SK-N-SH (cell line): Measurements from ENCODE around the gene SEMA4F. TPM values are rescaled to one million over a fixed set of nuclear protein-coding genes. Genes with fewer than 3 reads are reported as not detected.

Experiments
- CTCF ChIA-PET: fragments of 300-600, 350-600 bp; formaldehyde crosslinking; extraction: SDS; loops from one replicate; lab custom pipeline; 2021; lab: Yijun Ruan, JAX
- POLR2A ChIA-PET: fragments of 350-600 bp; sonication (Branson Sonifier 250); formaldehyde crosslinking; extraction: SDS; loops from one replicate; lab custom pipeline; 2020; ENCODE audit warnings: antibody characterized with exemption, inconsistent platforms; lab: Yijun Ruan, JAX
- DNase-seq: peaks from one replicate; pipeline ENCODE4 v3.0.0; 2012
- H2AFZ ChIP-seq: fragments of 200-600 bp; sonication (generic); 2 replicates; pipeline ENCODE4 v1.8.1; 2016; ENCODE audit warnings: antibody characterized with exemption, mild to moderate bottlenecking, low read depth
- H3F3A ChIP-seq: fragments of 200-600 bp; sonication (generic); replicated peaks from 2 replicates; pipeline ENCODE3; 2016; ENCODE audit warnings: antibody characterized with exemption, mild to moderate bottlenecking; ENCODE audit not compliant: insufficient read depth
- H3K27ac ChIP-seq, 2 experiments: fragments of 200-500 bp in 1 of 2; fragments of 200-600 bp in 1 of 2; sonication (Bioruptor generic) in 1 of 2; sonication (generic), shearing (Covaris generic) in 1 of 2; 2 replicates each; pipeline versions ENCODE4 v1.5.1 to v1.6.1; 2014 to 2016; ENCODE audit warnings: low read depth in 2 of 2, inconsistent platforms in 1 of 2, low read length in 1 of 2, mild to moderate bottlenecking in 1 of 2, mixed read lengths in 1 of 2
- H3K27me3 ChIP-seq: fragments of 200-600 bp; sonication (generic), shearing (Covaris generic); 2 replicates; pipeline ENCODE4 v1.6.1; 2016; ENCODE audit warnings: mixed run types; ENCODE audit not compliant: insufficient read depth
- H3K36me3 ChIP-seq, 2 experiments: fragments of 200-500 bp in 1 of 2; fragments of 200-600 bp in 1 of 2; sonication (Bioruptor generic) in 1 of 2; sonication (generic) in 1 of 2; replicated peaks in 1 of 2; 2 replicates each; pipeline versions ENCODE3 to v1.5.1; 2014 to 2016; ENCODE audit warnings: low read length in 1 of 2, mild to moderate bottlenecking in 1 of 2; ENCODE audit not compliant: insufficient read depth in 2 of 2, control insufficient read depth in 1 of 2
- H3K4me1 ChIP-seq, 2 experiments: fragments of 200-500 bp in 1 of 2; fragments of 200-600 bp in 1 of 2; sonication (Bioruptor generic) in 1 of 2; sonication (generic), shearing (Covaris generic) in 1 of 2; 2 replicates each; pipeline versions ENCODE4 v1.5.1 to v1.6.1; 2014 to 2016; ENCODE audit warnings: low read depth in 1 of 2, low read length in 1 of 2, mixed run types in 1 of 2; ENCODE audit not compliant: insufficient read depth in 2 of 2, control insufficient read depth in 1 of 2
- H3K4me2 ChIP-seq: fragments of 200-600 bp; sonication (generic), shearing (Covaris generic); 2 replicates; pipeline ENCODE4 v1.6.1; 2017; ENCODE audit warnings: mixed run types
- H3K4me3 ChIP-seq, 2 experiments: fragments of 200-500 bp in 1 of 2; fragments of 200-600 bp in 1 of 2; sonication (Bioruptor generic) in 1 of 2; sonication (generic), shearing (Covaris generic) in 1 of 2; 2 replicates each; pipeline versions ENCODE4 v1.5.1 to v1.8.1; 2014 to 2016; ENCODE audit warnings: low read depth in 2 of 2, inconsistent platforms in 1 of 2, low read length in 1 of 2, mild to moderate bottlenecking in 1 of 2, mixed read lengths in 1 of 2, moderate library complexity in 1 of 2
- H3K79me2 ChIP-seq: fragments of 200-600 bp; sonication (generic); 2 replicates; pipeline ENCODE4 v1.8.1; 2017; ENCODE audit warnings: mild to moderate bottlenecking; ENCODE audit not compliant: insufficient read depth
- H3K9ac ChIP-seq: fragments of 200-600 bp; sonication (generic); 2 replicates; pipeline ENCODE4 v1.6.1; 2017; ENCODE audit warnings: mixed run types
- H3K9me2 ChIP-seq: fragments of 200-600 bp; sonication (generic); 2 replicates; pipeline ENCODE4 v1.6.1; 2017; ENCODE audit warnings: mixed run types
- H3K9me3 ChIP-seq: fragments of 200-600 bp; sonication (generic); 2 replicates; pipeline ENCODE4 v1.6.1; 2017; ENCODE audit warnings: mixed run types, mild to moderate bottlenecking, moderate library complexity
- H4K20me1 ChIP-seq: fragments of 200-600 bp; sonication (generic); 2 replicates; pipeline ENCODE4 v1.6.1; 2017; ENCODE audit warnings: mild to moderate bottlenecking, mixed run types; ENCODE audit not compliant: insufficient read depth
- CHD2 ChIP-seq: fragments of 150-350 bp; IDR thresholded peaks from 2 replicates; pipeline ENCODE4 v1.6.1; 2018; ENCODE audit warnings: low read length; ENCODE audit not compliant: partially characterized antibody
- ELF1 ChIP-seq: IDR thresholded peaks from 2 replicates; pipeline ENCODE4 v1.4.0; 2012
- EP300 ChIP-seq, 2 experiments: IDR thresholded peaks; 2 replicates each; pipeline versions ENCODE4 v1.4.0 to v1.6.1; 2012; ENCODE audit warnings: borderline replicate concordance in 1 of 2, low read depth in 1 of 2, low read length in 1 of 2
- EZH2phosphoT487 ChIP-seq: fragments of 200-600 bp; sonication (generic); IDR thresholded peaks from 2 replicates; pipeline ENCODE4 v1.6.1; 2017; ENCODE audit warnings: low read depth, mixed run types, mild to moderate bottlenecking, antibody characterized with exemption, moderate library complexity, borderline replicate concordance
- FOSL2 ChIP-seq: IDR thresholded peaks from 2 replicates; pipeline ENCODE4 v1.4.0; 2012; ENCODE audit warnings: low read depth, mild to moderate bottlenecking, moderate library complexity, borderline replicate concordance
- FOXJ3 ChIP-seq: sonication (generic); formaldehyde crosslinking; IDR thresholded peaks from 2 replicates; pipeline ENCODE4 v1.5.1; 2020; ENCODE audit warnings: mild to moderate bottlenecking, missing genetic modification reagents
- FOXM1 ChIP-seq: IDR thresholded peaks from 2 replicates; pipeline ENCODE4 v1.4.0; 2012; ENCODE audit warnings: low read depth, mild to moderate bottlenecking
- GATA2 ChIP-seq: sonication (generic); formaldehyde crosslinking; IDR thresholded peaks from 2 replicates; pipeline ENCODE4 v1.5.0; 2020; ENCODE audit warnings: mild to moderate bottlenecking, missing genetic modification reagents
- JUND ChIP-seq: IDR thresholded peaks from 2 replicates; pipeline ENCODE4 v1.4.0; 2012
- MEF2A ChIP-seq: IDR thresholded peaks from 2 replicates; pipeline ENCODE4 v1.4.0; 2012; ENCODE audit warnings: low read depth, borderline replicate concordance
- MXI1 ChIP-seq: IDR thresholded peaks from 2 replicates; pipeline ENCODE4 v1.6.1; 2012; ENCODE audit warnings: mild to moderate bottlenecking, low read depth, low read length, improper control_type of control experiment
- POLR2AphosphoS5 ChIP-seq: IDR thresholded peaks from 2 replicates; pipeline ENCODE4 v1.6.1; 2012; ENCODE audit warnings: low read depth, low read length
- RAD21 ChIP-seq: IDR thresholded peaks from 2 replicates; pipeline ENCODE4 v1.6.1; 2012; ENCODE audit warnings: mild to moderate bottlenecking, low read length
- RCOR1 ChIP-seq: fragments of 150-350 bp; IDR thresholded peaks from 2 replicates; pipeline ENCODE4 v1.6.1; 2017; ENCODE audit warnings: antibody characterized with exemption, low read length
- RXRA ChIP-seq: IDR thresholded peaks from 2 replicates; pipeline ENCODE4 v1.4.0; 2012; ENCODE audit warnings: low read depth, mild to moderate bottlenecking, borderline replicate concordance
- SIN3A ChIP-seq: IDR thresholded peaks from 2 replicates; pipeline ENCODE4 v1.6.1; 2012; ENCODE audit warnings: low read depth, mild to moderate bottlenecking, low read length, moderate library complexity, borderline replicate concordance
- SMC3 ChIP-seq: IDR thresholded peaks from 2 replicates; pipeline ENCODE4 v1.6.1; 2012; ENCODE audit warnings: low read depth, low read length, improper control_type of control experiment
- TCF12 ChIP-seq: IDR thresholded peaks from 2 replicates; pipeline ENCODE4 v1.4.0; 2012
- TEAD4 ChIP-seq: IDR thresholded peaks from 2 replicates; pipeline ENCODE4 v1.4.0; 2012; ENCODE audit warnings: mild to moderate bottlenecking, borderline replicate concordance; ENCODE audit not compliant: insufficient read depth
- YY1 ChIP-seq: IDR thresholded peaks from 2 replicates; pipeline ENCODE4 v1.4.0; 2012; ENCODE audit warnings: low read depth, mild to moderate bottlenecking
- WGBS: methylation state at CpG from one replicate; pipeline ENCODE4 v1.1.6; 2017; ENCODE audit warnings: low lambda C conversion rate; 5-methylcytosine and 5-hydroxymethylcytosine counted together
- polyA plus RNA-seq, 3 experiments: library from polyadenylated mRNA; depleted of rRNA; stranded (reverse); fragments of >200 nt; gene quantifications; 2 replicates each; pipeline ENCODE4 v1.2.3, GENCODE V29; 2012
- TF ChIP-seq, protein P1 (sequence below): fragments of 150-350 bp; IDR thresholded peaks from 2 replicates; pipeline ENCODE4 v1.6.1; 2016; ENCODE audit warnings: mild to moderate bottlenecking, low read depth, low read length
- TF ChIP-seq, protein P2 (sequence below): IDR thresholded peaks from 2 replicates; pipeline ENCODE4 v1.4.0; 2012; ENCODE audit warnings: low read depth
- TF ChIP-seq, protein P3 (sequence below): IDR thresholded peaks from 2 replicates; pipeline ENCODE4; 2012
- TF ChIP-seq, protein P4 (sequence below): IDR thresholded peaks from 2 replicates; pipeline ENCODE4 v1.4.0; 2012; ENCODE audit warnings: low read depth, borderline replicate concordance
- TF ChIP-seq, protein P5 (sequence below): fragments of 200-600 bp; sonication (generic); IDR thresholded peaks from 2 replicates; pipeline ENCODE4 v1.6.1; 2017; ENCODE audit warnings: antibody characterized with exemption, mild to moderate bottlenecking, moderate library complexity

Gene SEMA4F
- polyA plus RNA-seq, 1 of the 3 experiments (the other 2 are of a cell fraction), result 17.3 TPM

DNA sequence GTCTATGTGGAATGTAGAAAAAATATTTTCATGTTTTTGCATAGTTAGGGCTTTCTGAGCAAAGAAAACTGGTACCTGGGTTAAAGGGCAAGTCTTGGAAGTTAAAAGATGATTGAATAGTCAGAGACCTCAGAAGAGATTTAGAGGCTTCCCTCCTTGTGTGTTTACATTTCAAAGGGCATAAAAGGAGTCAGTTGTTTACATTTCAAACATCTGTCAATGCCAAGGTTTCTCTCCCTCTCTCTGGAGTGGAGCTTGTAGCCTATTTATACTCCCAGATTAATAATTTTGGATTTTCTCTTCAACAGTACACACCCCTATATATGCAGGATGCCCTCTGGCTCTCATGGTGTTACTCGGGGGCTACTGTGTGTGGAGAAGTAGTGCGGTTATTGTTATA lies 14.5 kb upstream of the SEMA4F start:
- CTCF ChIA-PET, result no interaction called here
- H3K9me3 ChIP-seq, result no peaks in the 10 kb centered on the region

DNA sequence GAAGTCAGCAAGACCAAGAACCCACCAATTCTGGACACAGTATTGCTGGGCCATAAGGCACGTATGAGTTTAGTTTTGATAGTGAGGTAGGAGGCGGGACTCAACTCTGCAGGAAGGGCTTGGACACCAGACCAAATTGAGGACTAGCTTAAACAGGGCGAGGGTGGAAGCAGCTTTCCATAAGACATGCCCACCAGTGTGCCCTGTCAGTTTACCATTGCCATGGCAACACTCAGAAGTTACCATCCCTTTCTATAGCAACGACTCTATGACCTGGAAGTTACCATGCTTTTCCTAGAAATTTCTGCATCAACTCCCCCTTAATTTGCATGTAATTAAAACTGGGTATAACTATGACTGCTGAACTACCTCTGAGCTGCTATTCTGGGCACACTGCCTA lies 8.7 kb upstream of the SEMA4F start:
- DNase-seq, result no peak
- Histone ChIP-seq H3K36me3 (no peaks in the 10 kb centered on the region), H4K20me1 (no peaks in the 10 kb centered on the region), H3K4me2 (no peak overlapping the region), H3F3A (peaks cover 9% of the 10 kb centered on the region), H3K9me3 (no peaks in the 10 kb centered on the region), H3K4me1 (no peaks in the 10 kb centered on the region), H3K27me3 (no peaks in the 10 kb centered on the region; the same call in 1 of the 2 replicates), H2AFZ (no peak overlapping the region), H3K79me2 (no peaks in the 10 kb centered on the region), H3K9ac (no peak overlapping the region), H3K9me2 (no peaks in the 10 kb centered on the region), H3K4me3 (no peak overlapping the region), H3K27ac (no peak overlapping the region)
- ChIA-PET CTCF (no interaction called here), POLR2A (no interaction called here)
- 78% methylated on average over 4 of the region's 4 CpGs for WGBS
- TF ChIP-seq, protein P1, sequence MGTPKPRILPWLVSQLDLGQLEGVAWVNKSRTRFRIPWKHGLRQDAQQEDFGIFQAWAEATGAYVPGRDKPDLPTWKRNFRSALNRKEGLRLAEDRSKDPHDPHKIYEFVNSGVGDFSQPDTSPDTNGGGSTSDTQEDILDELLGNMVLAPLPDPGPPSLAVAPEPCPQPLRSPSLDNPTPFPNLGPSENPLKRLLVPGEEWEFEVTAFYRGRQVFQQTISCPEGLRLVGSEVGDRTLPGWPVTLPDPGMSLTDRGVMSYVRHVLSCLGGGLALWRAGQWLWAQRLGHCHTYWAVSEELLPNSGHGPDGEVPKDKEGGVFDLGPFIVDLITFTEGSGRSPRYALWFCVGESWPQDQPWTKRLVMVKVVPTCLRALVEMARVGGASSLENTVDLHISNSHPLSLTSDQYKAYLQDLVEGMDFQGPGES, result no peak
- no peak for TF ChIP-seq RCOR1
- TF ChIP-seq, protein P2, sequence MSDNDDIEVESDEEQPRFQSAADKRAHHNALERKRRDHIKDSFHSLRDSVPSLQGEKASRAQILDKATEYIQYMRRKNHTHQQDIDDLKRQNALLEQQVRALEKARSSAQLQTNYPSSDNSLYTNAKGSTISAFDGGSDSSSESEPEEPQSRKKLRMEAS, result no peak
- TF ChIP-seq EZH2phosphoT487, result no peak
- TF ChIP-seq EP300 (IDR thresholded peaks at IDR 0.05; ENCODE audit: borderline replicate concordance in 1 of 2, low read depth in 1 of 2, low read length in 1 of 2), result no peak
- TF ChIP-seq JUND, result no peak
- TF ChIP-seq MEF2A, result no peak
- TF ChIP-seq POLR2AphosphoS5, result no peak
- no peak for TF ChIP-seq ELF1
- no peak for TF ChIP-seq TCF12
- TF ChIP-seq MXI1, result no peak
- TF ChIP-seq FOSL2, result no peak
- no peak for TF ChIP-seq FOXM1

More for the DNA sequence above, 14.5 kb upstream of the SEMA4F start:
- Histone ChIP-seq H2AFZ (no peak overlapping the region), H3K79me2 (no peaks in the 10 kb centered on the region), H3K4me1 (no peaks in the 10 kb centered on the region), H3K27me3 (no peaks in the 10 kb centered on the region; the same call in 1 of the 2 replicates), H3K4me3 (no peak overlapping the region), H3K36me3 (no peaks in the 10 kb centered on the region), H3K4me2 (no peak overlapping the region), H3K9me2 (no peaks in the 10 kb centered on the region), H3K9ac (no peak overlapping the region), H4K20me1 (no peaks in the 10 kb centered on the region), H3K27ac (no peak overlapping the region), H3F3A (no peaks in the 10 kb centered on the region)
- TF ChIP-seq SIN3A (no peak), JUND (no peak), RAD21 (no peak), SMC3 (no peak), CHD2 (no peak), TCF12 (no peak), RXRA (no peak), POLR2AphosphoS5 (no peak), YY1 (no peak), FOXJ3 (CRISPR knock-in tag) (no peak), GATA2 (CRISPR knock-in tag) (no peak), TEAD4 (no peak), MEF2A (no peak), FOXM1 (no peak)
- TF ChIP-seq, protein P3, sequence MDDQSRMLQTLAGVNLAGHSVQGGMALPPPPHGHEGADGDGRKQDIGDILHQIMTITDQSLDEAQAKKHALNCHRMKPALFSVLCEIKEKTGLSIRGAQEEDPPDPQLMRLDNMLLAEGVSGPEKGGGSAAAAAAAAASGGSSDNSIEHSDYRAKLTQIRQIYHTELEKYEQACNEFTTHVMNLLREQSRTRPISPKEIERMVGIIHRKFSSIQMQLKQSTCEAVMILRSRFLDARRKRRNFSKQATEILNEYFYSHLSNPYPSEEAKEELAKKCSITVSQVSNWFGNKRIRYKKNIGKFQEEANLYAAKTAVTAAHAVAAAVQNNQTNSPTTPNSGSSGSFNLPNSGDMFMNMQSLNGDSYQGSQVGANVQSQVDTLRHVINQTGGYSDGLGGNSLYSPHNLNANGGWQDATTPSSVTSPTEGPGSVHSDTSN, result no peak
- TF ChIP-seq, protein P4, sequence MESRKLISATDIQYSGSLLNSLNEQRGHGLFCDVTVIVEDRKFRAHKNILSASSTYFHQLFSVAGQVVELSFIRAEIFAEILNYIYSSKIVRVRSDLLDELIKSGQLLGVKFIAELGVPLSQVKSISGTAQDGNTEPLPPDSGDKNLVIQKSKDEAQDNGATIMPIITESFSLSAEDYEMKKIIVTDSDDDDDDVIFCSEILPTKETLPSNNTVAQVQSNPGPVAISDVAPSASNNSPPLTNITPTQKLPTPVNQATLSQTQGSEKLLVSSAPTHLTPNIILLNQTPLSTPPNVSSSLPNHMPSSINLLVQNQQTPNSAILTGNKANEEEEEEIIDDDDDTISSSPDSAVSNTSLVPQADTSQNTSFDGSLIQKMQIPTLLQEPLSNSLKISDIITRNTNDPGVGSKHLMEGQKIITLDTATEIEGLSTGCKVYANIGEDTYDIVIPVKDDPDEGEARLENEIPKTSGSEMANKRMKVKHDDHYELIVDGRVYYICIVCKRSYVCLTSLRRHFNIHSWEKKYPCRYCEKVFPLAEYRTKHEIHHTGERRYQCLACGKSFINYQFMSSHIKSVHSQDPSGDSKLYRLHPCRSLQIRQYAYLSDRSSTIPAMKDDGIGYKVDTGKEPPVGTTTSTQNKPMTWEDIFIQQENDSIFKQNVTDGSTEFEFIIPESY, result no peak
- TF ChIP-seq, protein P5, sequence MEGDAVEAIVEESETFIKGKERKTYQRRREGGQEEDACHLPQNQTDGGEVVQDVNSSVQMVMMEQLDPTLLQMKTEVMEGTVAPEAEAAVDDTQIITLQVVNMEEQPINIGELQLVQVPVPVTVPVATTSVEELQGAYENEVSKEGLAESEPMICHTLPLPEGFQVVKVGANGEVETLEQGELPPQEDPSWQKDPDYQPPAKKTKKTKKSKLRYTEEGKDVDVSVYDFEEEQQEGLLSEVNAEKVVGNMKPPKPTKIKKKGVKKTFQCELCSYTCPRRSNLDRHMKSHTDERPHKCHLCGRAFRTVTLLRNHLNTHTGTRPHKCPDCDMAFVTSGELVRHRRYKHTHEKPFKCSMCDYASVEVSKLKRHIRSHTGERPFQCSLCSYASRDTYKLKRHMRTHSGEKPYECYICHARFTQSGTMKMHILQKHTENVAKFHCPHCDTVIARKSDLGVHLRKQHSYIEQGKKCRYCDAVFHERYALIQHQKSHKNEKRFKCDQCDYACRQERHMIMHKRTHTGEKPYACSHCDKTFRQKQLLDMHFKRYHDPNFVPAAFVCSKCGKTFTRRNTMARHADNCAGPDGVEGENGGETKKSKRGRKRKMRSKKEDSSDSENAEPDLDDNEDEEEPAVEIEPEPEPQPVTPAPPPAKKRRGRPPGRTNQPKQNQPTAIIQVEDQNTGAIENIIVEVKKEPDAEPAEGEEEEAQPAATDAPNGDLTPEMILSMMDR, result no peak
- POLR2A ChIA-PET, result no interaction called here
- DNase-seq, result no peak
- WGBS, result 55% methylated on average over 2 of the region's 2 CpGs
